GM06990 (cell line): ENCODE data around the gene CELF1.

Source experiments
- DNase-seq: peaks from one replicate; pipeline ENCODE4 v3.0.0-alpha.2; 2011; ENCODE audit not compliant: insufficient read length; ENCODE audit errors: extremely low read depth
- H3K27me3 ChIP-seq: replicated peaks from 2 replicates; pipeline ENCODE4 v1.6.0; 2011; ENCODE audit warnings: low read length; ENCODE audit not compliant: control insufficient read depth, insufficient read depth
- H3K36me3 ChIP-seq: 2 replicates; pipeline ENCODE4 v1.5.1; 2011; ENCODE audit warnings: low read length; ENCODE audit not compliant: control insufficient read depth, insufficient read depth
- H3K4me3 ChIP-seq: replicated peaks from 2 replicates; pipeline ENCODE4 v1.5.1; 2011; ENCODE audit warnings: low read depth, mild to moderate bottlenecking, control low read depth, low read length
- CTCF ChIP-seq: IDR thresholded peaks from 2 replicates; pipeline ENCODE4 v1.5.1; 2011; ENCODE audit warnings: low read length, control low read depth, mild to moderate bottlenecking, inconsistent platforms; ENCODE audit not compliant: insufficient read depth, poor library complexity, severe bottlenecking

CELF1 gene

DNA sequence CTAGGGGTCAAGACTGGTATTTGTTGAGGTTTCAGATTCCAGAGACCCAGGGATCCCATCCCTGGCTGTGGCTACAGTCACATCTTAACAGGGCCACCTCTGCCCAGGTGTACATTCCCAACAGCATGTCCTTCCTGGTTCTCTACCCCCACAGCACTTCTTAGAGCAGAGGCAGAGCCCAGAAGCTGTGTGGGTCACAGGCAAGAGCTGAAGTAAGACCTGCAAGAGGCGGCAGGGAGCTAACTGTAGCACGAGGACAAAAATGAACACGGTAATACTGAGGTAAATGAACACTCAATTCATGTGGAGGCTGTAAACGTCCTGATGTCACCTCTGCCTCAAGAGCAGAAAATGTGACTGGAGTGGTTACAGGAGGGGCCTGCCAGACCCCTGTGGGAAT lies 82.3 kb downstream of the CELF1 start:
- H3K36me3 ChIP-seq = peaks cover 26% of the 10 kb centered on the region

DNA sequence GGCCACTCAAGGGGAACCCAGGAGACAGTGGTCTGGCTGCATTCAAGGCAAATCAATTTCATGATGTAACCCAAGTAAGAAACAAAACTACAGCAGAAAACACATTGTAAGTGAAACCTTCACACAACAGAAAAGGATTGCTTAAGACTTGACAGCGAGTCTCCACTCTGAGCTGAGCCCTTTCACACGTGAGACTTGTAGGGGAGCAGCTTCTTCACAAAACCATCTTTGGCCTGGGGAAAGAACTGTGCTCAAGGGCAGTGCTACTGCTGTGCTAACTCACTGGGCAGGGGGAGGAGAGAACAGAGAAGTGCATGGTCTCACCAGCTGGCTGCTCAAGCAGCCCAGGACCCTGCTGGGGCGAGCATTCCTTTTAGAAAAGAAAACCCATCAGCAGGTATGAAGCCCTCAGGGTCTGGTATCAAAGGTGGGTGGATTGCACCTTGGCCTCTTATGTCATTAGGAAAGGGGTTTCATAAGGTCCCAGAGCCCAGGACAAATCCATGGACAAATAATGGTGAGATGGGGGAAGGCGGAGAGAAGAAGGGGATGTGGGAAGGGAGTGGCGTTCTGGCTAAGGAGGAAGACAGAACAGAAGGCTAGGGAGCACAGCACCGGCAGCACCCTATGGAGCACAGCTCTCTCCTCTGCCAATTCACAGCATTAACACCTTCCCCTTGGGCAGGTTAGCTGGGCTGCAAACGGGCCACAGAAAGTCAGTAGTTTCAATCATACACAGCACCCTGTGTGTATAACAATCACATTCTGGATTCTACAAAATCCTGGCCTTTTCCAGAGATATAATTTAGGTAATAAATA lies 83.4 kb downstream of the CELF1 start:
- no peak for DNase-seq
- Histone ChIP-seq H3K27me3 (no peaks in the 10 kb centered on the region), H3K36me3 (peaks cover 20% of the 10 kb centered on the region), H3K4me3 (no peak overlapping the region)
- no peak for TF ChIP-seq CTCF

More for the DNA sequence above, 82.3 kb downstream of the CELF1 start:
- Histone ChIP-seq H3K4me3 (no peak overlapping the region), H3K27me3 (no peaks in the 10 kb centered on the region)
- no peak for DNase-seq
- no peak for TF ChIP-seq CTCF

GRCh38 chr11:47468598-47469214 lies 84.2 kb downstream of the CELF1 start:
- no peak for DNase-seq
- no peak for TF ChIP-seq CTCF
- no peaks in the 10 kb centered on the region for H3K27me3 ChIP-seq
- H3K4me3 ChIP-seq = no peak overlapping the region
- H3K36me3 ChIP-seq = peaks cover 18% of the 10 kb centered on the region

DNA sequence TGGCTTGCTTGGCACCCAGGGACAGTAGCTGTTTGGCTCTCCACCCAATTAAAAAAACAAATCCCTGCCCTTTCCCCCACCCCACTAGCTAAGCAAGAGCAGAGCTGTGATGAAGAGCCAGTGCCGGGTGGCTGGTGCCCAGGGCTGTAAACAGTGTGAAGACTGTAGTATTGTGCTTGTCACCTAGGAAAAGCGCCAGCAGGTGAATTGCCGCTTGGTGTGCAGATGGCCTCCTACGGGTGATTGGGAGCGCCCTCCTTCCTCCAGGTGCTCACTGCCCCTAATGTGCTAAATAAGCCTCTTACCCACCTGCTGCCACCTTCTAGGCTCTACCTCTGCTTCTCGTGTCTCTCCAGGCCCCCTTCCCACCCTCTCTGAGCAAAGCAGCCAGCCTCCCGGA lies 85.6 kb downstream of the CELF1 start:
- no peak for DNase-seq
- TF ChIP-seq CTCF = no peak
- no peaks in the 10 kb centered on the region for H3K27me3 ChIP-seq
- H3K4me3 ChIP-seq = no peak overlapping the region
- H3K36me3 ChIP-seq = peaks cover 17% of the 10 kb centered on the region

GRCh38 chr11:47466701-47467250 lies 86.2 kb downstream of the CELF1 start:
- DNase-seq = no peak
- Histone ChIP-seq H3K4me3 (no peak overlapping the region), H3K36me3 (peaks cover 15% of the 10 kb centered on the region), H3K27me3 (no peaks in the 10 kb centered on the region)
- TF ChIP-seq CTCF = no peak
